GM12875 (cell line): ENCODE measurements around the gene NCKAP5.

Source experiments
- H3K4me3 ChIP-seq: one replicate; pipeline ENCODE4 v1.5.1; 2011; ENCODE audit warnings: low read depth, low read length, control low read depth
- CTCF ChIP-seq: IDR thresholded peaks from 2 replicates; pipeline ENCODE4 v1.5.1; 2011; ENCODE audit warnings: low read depth, mild to moderate bottlenecking, control low read depth, inconsistent platforms, low read length, moderate library complexity, borderline replicate concordance; ENCODE audit not compliant: insufficient read depth

Gene NCKAP5

GRCh38 chr2:133130548-133131246, 437.6 kb downstream of the NCKAP5 start:
- H3K4me3 ChIP-seq: no peak overlapping the region
- no peak for TF ChIP-seq CTCF

- no peak for TF ChIP-seq CTCF
- H3K4me3 ChIP-seq: no peak overlapping the region
Observed at GRCh38 chr2:133124446-133124845, 443.8 kb downstream of the NCKAP5 start.

- no peak for TF ChIP-seq CTCF
- no peak overlapping the region for H3K4me3 ChIP-seq
Observed at GRCh38 chr2:133123904-133124303, 444.4 kb downstream of the NCKAP5 start.

- no peak for TF ChIP-seq CTCF
- no peak overlapping the region for H3K4me3 ChIP-seq
Observed at GRCh38 chr2:133123393-133123792, 444.9 kb downstream of the NCKAP5 start.

GRCh38 chr2:133122529-133122928, 445.7 kb downstream of the NCKAP5 start:
- no peak for TF ChIP-seq CTCF
- H3K4me3 ChIP-seq: no peak overlapping the region

GRCh38 chr2:133120310-133120709, 448.0 kb downstream of the NCKAP5 start:
- H3K4me3 ChIP-seq: no peak overlapping the region
- no peak for TF ChIP-seq CTCF

- TF ChIP-seq CTCF: no peak
- no peak overlapping the region for H3K4me3 ChIP-seq
Observed at GRCh38 chr2:133110201-133110600, 458.1 kb downstream of the NCKAP5 start.
